Measurements from ENCODE around the gene FCRL3.
"Not testable (repeated sequence)": the region's sequence is repeated elsewhere in the genome, so short reads cannot be mapped to it uniquely, and the experiment has no call there.

Gene FCRL3

DNA sequence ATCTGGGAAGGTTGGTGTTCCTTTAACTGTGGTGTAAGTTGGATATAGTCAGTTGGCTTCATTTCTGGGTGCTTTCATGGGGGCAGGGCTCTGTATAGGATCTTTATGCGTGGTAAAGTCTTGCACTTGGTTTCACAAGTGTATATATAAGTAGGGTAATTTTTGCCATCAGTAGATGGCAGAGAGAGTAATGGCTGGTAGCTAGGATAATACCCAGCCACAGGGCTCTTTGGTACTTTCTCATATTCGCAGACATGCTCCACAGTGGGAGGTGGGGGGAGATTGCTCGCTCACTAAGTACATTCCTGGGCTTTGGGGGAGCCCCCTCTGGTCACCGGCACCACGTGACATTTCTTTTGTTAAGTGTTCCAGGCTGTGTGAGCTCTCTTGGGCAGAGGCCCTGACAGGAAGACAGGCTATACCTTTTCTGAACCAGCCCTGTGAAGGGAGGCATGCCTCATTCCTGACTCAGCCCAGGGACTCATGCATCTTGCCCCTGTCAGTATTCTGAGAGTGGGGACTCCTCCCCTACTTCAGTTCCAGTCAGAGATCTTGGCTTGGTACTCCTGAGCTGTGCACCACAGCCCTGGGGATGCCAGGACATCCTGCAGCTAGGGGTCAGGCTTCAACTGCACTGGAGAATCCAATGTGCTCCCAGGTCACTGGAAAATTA is 38.8 kb upstream of the FCRL3 start:
- ChIA-PET POLR2A (no interaction called here), CTCF (no interaction called here)
- H3K4me3 ChIP-seq (ENCODE audit: low read depth, low read length): no peak overlapping the region
- no peaks in the 10 kb centered on the region for H3K4me1 ChIP-seq (ENCODE audit: control insufficient read depth, insufficient read depth, low read length)
- no peak overlapping the region for H3K27ac ChIP-seq (ENCODE audit: extremely low read depth, low read depth, low read length)
- no peaks in the 10 kb centered on the region for H3K9me3 ChIP-seq (ENCODE audit: control insufficient read depth, insufficient read depth, low read depth, low read length)
- no peaks in the 10 kb centered on the region for H3K36me3 ChIP-seq (ENCODE audit: control insufficient read depth in 2 of 2, insufficient read depth in 1 of 2, low read length in 2 of 2)
- TF ChIP-seq KLF9 (tag by site-specific recombination; IDR thresholded peaks at IDR 0.05; ENCODE audit: low read depth) (no peak), ZNF23 (tag by site-specific recombination; IDR thresholded peaks at IDR 0.05; ENCODE audit: borderline replicate concordance) (no peak), OSR2 (tag by site-specific recombination; IDR thresholded peaks at IDR 0.05) (no peak), ZSCAN30 (tag by site-specific recombination; IDR thresholded peaks at IDR 0.05) (no peak), ZNF16 (tag by site-specific recombination; IDR thresholded peaks at IDR 0.05; ENCODE audit: low read depth) (no peak), ZNF138 (tag by site-specific recombination; IDR thresholded peaks at IDR 0.05; ENCODE audit: borderline replicate concordance) (no peak), ZNF140 (tag by site-specific recombination; IDR thresholded peaks at IDR 0.05) (no peak), GLIS2 (tag by site-specific recombination; IDR thresholded peaks at IDR 0.05) (no peak), KLF8 (tag by site-specific recombination; IDR thresholded peaks at IDR 0.05) (no peak), ZNF555 (tag by site-specific recombination; conservative IDR thresholded peaks at IDR 0.05) (no peak), ZNF791 (tag by site-specific recombination; IDR thresholded peaks at IDR 0.05) (no peak), ZBTB48 (tag by site-specific recombination; IDR thresholded peaks at IDR 0.05) (no peak)
- TF ChIP-seq, protein P1, sequence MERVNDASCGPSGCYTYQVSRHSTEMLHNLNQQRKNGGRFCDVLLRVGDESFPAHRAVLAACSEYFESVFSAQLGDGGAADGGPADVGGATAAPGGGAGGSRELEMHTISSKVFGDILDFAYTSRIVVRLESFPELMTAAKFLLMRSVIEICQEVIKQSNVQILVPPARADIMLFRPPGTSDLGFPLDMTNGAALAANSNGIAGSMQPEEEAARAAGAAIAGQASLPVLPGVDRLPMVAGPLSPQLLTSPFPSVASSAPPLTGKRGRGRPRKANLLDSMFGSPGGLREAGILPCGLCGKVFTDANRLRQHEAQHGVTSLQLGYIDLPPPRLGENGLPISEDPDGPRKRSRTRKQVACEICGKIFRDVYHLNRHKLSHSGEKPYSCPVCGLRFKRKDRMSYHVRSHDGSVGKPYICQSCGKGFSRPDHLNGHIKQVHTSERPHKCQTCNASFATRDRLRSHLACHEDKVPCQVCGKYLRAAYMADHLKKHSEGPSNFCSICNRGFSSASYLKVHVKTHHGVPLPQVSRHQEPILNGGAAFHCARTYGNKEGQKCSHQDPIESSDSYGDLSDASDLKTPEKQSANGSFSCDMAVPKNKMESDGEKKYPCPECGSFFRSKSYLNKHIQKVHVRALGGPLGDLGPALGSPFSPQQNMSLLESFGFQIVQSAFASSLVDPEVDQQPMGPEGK (tag by site-specific recombination; IDR thresholded peaks at IDR 0.05): no peak

DNA sequence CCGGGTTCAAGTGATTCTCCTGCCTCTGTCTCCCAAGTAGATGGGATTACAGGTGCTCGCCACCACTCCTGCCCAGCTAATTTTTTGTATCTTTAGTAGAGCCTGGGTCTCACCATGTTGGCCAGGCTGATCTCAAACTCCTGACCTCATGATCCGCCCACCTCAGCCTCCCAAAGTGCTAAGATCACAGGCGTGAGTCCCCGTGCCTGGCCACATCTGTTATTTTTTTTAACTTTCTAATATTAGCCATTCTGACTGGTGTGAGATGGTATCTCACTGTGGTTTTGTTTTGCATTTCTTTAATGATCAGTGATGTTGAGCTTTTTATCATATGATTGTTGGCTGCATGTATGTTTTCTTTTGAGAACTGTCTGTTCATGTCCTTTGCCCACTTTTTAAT is 35.4 kb upstream of the FCRL3 start:
- CTCF ChIA-PET: interaction anchor here (0.7 kb wide), 1 partner anchor 1244 kb away, joined by 3 read pairs; no protein-coding TSS in a partner anchor
- H3K9me3 ChIP-seq (ENCODE audit: control insufficient read depth, insufficient read depth, low read depth, low read length); H3K27ac ChIP-seq (ENCODE audit: extremely low read depth, low read depth, low read length); H3K4me3 ChIP-seq (ENCODE audit: low read depth, low read length); H3K36me3 ChIP-seq (ENCODE audit: control insufficient read depth in 2 of 2, insufficient read depth in 1 of 2, low read length in 2 of 2); H3K4me1 ChIP-seq (ENCODE audit: control insufficient read depth, insufficient read depth, low read length); POLR2A ChIA-PET: not testable (repeated sequence)

DNA sequence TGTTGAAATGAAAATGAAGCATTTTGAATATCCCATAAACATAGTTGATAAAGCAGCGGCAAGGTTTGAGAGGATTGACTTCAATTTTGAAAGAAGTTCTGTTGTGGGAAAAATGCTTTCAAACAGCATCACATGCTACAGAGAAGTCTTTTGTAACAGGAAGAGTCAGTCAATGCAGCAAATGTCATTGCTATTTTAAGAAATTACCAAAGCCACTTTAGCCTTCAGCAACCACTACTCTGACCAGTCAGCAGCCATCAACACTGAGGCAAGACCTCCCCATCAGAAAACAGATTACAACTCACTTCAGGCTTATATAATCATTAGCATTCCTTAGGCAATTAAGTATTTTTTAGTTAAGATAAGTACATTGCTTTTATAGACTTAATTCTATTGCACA is 33.8 kb upstream of the FCRL3 start:
- H3K27ac ChIP-seq (ENCODE audit: extremely low read depth, low read depth, low read length): no peak overlapping the region
- H3K9me3 ChIP-seq (ENCODE audit: control insufficient read depth, insufficient read depth, low read depth, low read length): no peaks in the 10 kb centered on the region
- TF ChIP-seq ZNF621 (tag by site-specific recombination; IDR thresholded peaks at IDR 0.05) (no peak), SCRT2 (tag by site-specific recombination; IDR thresholded peaks at IDR 0.05) (no peak), ZNF514 (tag by site-specific recombination; IDR thresholded peaks at IDR 0.05) (no peak), YY1 (tag by site-specific recombination; IDR thresholded peaks at IDR 0.05) (no peak)
- no peak overlapping the region for H3K4me3 ChIP-seq (ENCODE audit: low read depth, low read length)
- no peaks in the 10 kb centered on the region for H3K36me3 ChIP-seq (ENCODE audit: control insufficient read depth in 2 of 2, insufficient read depth in 1 of 2, low read length in 2 of 2)
- POLR2A ChIA-PET: no interaction called here
- H3K4me1 ChIP-seq (ENCODE audit: control insufficient read depth, insufficient read depth, low read length): no peaks in the 10 kb centered on the region
- CTCF ChIA-PET: interaction anchor here (0.6 kb wide), 1 partner anchor 352 kb away, joined by 3 read pairs; no protein-coding TSS in a partner anchor

DNA sequence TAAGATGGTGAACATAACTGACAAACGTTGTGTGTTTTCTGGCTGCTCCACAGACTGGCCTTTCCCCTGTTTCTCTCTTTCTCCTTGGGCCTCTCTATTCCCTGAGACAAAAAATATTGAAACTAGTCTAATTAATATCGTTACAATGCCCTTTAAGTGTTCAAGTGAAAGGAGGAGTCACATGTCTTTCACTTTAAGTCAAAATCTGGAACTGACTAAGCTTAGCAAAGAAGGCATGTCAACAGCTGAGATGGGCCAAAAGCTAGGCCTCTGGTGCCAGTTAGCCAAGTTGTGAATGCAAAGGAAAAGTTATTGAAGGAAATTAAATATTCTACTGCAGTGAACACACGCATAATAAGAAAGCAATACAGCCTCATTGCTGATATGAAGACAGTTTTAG is 32.2 kb upstream of the FCRL3 start:
- Histone ChIP-seq H3K9me3 (ENCODE audit: control insufficient read depth, insufficient read depth, low read depth, low read length) (no peaks in the 10 kb centered on the region), H3K27ac (ENCODE audit: extremely low read depth, low read depth, low read length) (no peak overlapping the region), H3K36me3 (ENCODE audit: control insufficient read depth in 2 of 2, insufficient read depth in 1 of 2, low read length in 2 of 2) (no peaks in the 10 kb centered on the region), H3K4me1 (ENCODE audit: control insufficient read depth, insufficient read depth, low read length) (no peaks in the 10 kb centered on the region), H3K4me3 (ENCODE audit: low read depth, low read length) (no peak overlapping the region)
- POLR2A ChIA-PET: no interaction called here
- TF ChIP-seq ZNF335 (tag by site-specific recombination; conservative IDR thresholded peaks at IDR 0.05) (no peak), ZNF837 (tag by site-specific recombination; IDR thresholded peaks at IDR 0.05) (no peak), SCRT1 (tag by site-specific recombination; IDR thresholded peaks at IDR 0.05; ENCODE audit: borderline replicate concordance) (no peak), ZNF548 (tag by site-specific recombination; IDR thresholded peaks at IDR 0.05) (no peak), ZNF324 (tag by site-specific recombination; IDR thresholded peaks at IDR 0.05) (no peak), ZNF558 (tag by site-specific recombination; IDR thresholded peaks at IDR 0.05) (no peak)
- TF ChIP-seq, protein P2, sequence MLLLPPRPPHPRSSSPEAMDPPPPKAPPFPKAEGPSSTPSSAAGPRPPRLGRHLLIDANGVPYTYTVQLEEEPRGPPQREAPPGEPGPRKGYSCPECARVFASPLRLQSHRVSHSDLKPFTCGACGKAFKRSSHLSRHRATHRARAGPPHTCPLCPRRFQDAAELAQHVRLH (tag by site-specific recombination; IDR thresholded peaks at IDR 0.05): no peak
- TF ChIP-seq, protein P3, sequence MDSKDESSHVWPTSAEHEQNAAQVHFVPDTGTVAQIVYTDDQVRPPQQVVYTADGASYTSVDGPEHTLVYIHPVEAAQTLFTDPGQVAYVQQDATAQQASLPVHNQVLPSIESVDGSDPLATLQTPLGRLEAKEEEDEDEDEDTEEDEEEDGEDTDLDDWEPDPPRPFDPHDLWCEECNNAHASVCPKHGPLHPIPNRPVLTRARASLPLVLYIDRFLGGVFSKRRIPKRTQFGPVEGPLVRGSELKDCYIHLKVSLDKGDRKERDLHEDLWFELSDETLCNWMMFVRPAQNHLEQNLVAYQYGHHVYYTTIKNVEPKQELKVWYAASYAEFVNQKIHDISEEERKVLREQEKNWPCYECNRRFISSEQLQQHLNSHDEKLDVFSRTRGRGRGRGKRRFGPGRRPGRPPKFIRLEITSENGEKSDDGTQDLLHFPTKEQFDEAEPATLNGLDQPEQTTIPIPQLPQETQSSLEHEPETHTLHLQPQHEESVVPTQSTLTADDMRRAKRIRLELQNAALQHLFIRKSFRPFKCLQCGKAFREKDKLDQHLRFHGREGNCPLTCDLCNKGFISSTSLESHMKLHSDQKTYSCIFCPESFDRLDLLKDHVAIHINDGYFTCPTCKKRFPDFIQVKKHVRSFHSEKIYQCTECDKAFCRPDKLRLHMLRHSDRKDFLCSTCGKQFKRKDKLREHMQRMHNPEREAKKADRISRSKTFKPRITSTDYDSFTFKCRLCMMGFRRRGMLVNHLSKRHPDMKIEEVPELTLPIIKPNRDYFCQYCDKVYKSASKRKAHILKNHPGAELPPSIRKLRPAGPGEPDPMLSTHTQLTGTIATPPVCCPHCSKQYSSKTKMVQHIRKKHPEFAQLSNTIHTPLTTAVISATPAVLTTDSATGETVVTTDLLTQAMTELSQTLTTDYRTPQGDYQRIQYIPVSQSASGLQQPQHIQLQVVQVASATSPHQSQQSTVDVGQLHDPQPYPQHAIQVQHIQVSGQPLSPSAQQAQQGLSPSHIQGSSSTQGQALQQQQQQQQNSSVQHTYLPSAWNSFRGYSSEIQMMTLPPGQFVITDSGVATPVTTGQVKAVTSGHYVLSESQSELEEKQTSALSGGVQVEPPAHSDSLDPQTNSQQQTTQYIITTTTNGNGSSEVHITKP (tag by site-specific recombination; IDR thresholded peaks at IDR 0.05): no peak
- CTCF ChIA-PET: interaction anchor here (1.0 kb wide), 1 partner anchor 18 kb away, joined by 3 read pairs; no protein-coding TSS in a partner anchor

Measured in HEK293 (cell line).